Activated CD4-positive, alpha-beta T cell treated with anti-CD3 and anti-CD28 coated beads, Interleukin-2, amount 50 U/mL, for 1 hour (primary cell): Measurements from ENCODE around the gene GGTA1.
"Not testable (repeated sequence)": the region's sequence is repeated elsewhere in the genome, so short reads cannot be mapped to it uniquely, and the experiment has no call there.

Experiments used
- DNase-seq: peaks from one replicate; pipeline ENCODE4 v3.0.0-alpha.2; 2020

GGTA1 gene

DNA sequence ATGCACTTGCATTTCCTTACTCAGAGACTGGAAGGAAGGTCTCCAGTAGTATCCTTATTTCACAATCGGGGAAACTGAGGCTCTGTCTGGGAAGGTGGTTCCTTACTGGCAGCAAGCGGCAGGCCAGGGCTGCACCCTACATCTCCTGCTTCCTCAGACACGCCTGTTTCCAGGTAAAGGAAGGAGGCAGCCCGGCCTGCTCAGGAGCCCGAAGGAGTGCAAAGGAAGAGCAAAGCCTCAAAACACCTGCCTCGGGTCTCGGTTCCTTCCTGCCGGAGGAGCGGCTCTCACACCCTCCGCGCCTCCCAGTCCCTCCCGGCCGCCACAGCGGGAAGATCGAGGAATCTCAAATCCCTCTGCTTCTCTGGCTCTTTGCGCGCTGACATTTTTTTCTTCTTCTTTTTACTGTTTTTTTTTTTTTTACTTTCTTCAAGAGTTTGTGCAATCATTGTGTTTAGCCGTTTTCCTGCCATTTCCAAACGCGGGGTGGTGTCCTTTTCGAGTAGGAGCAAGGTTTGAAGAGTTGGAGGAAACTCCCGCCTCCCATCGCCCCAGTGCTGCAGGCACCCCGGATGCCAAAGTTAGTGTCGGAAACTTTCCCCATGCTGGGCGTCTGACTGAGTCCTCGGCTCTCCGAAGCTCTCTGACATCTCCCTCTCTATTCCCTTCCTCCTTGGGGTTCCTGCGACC lies 1.0 kb downstream of the GGTA1 start:
- DNase-seq = no peak

DNA sequence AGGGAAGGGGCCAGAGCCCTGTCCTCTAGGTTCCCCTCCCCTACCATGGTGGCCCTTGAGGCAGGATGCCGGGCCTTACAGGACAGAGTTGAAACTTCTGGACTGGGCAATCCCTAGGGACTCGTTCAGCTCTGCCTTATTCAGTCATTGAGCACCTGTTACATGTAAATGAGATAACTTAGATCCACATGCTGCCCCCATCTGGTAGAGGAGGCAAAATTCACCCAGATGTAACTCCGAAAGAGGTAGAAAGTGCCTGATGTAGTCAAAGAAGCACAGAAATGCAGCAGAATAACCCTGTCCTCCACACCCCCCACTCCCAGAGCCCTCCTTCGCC lies 1.5 kb downstream of the GGTA1 start:
- DNase-seq = no peak

DNA sequence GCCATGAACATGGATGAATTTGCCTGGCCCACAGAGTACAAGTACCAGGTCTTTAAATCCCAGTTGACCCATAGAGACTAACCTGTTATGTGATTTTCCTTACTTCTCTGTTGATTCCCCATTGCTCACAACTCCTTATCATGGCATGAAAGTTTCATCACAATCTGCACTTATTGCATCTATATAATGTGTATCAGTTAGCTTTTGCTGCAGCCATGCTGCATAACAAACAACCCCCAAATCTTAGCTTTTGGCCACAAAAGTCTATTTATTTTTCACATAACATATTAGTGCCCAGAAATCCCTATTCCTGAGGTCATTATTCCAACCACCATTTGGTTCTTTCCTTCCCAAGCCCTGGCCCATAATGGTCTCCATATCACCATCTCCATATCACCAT lies 3.7 kb downstream of the GGTA1 start:
- no peak for DNase-seq

DNA sequence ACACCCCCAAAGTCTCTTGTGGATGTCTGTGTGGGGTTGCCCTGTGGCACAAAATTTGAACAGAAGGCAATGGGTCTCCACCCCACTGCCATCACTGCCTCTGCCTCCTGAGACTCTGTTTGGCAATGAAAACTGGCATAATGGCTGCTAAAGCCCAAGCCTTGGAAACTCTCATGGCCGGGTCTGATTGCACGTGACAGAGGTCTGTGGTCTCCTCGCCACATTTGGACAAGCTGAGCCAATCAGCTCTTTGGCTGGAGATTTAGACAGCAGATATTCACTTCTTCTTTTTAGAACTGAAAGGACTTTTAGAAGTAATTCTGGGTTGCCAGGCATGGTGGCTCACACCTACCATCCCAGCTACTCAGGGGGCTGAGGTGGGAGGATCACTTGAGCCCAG lies 5.5 kb downstream of the GGTA1 start:
- DNase-seq = no peak

DNA sequence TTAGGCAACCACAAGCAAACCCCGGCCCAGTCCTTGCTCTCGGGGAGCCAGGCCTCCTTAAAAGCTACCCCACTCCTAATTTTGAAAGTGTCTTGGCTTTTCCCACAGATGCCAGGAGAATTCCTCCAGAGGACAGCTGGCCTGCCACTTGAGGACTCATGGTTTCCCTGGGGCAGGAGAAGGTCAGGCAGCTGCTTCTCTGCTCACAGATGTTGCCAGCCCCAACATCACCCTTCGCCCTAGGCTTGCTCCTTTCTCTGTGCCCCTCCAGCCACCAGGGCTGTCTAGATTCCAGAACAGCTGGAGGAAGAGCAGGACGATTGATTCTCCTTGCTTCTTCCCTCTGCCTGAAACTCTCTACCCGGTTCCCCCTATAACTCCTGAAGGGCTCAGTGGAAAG lies 8.5 kb downstream of the GGTA1 start:
- no peak for DNase-seq

DNA sequence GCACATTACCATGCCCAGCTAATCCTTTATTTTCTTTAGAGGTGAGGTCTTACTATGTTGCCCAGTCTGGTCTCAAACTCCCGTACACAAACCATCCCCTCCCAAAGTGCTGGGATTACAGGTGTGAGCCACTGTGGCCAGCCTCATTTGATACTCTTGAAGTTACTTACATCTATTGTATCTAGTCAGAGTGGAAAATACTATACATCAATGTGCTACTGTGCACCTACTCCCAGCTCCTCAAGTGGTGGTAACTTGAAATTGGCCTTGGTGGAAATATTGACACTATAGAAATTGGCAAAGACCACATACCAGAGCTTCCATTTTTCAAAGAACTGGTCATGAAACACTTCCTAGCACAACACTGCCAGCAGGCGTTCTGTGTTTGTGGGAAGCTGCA lies 10.3 kb downstream of the GGTA1 start:
- DNase-seq = no peak

GRCh38 chr9:121486043-121486442 lies 13.6 kb downstream of the GGTA1 start:
- no peak for DNase-seq

DNA sequence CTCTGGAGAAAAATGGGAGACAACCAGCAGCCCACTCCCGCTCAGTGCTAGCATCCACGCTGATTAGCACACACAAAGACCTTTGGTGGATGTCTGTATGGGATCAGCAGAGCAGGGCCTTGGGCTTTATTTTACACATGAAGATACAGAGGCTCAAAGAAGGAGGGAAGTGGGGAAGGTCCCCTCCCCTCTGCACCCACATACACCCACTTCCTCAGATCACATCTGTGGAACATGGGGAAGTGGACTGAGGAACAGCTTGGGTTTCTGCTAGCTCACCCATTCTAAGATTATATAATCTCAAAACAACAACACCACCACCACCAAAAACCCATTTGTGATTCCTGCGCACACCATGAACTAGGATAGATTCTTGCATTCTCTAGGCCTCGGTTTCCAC lies 14.0 kb downstream of the GGTA1 start:
- no peak for DNase-seq

- DNase-seq = no peak
These were observed 14.8 kb downstream of the GGTA1 start for GRCh38 chr9:121484651-121485446.

DNA sequence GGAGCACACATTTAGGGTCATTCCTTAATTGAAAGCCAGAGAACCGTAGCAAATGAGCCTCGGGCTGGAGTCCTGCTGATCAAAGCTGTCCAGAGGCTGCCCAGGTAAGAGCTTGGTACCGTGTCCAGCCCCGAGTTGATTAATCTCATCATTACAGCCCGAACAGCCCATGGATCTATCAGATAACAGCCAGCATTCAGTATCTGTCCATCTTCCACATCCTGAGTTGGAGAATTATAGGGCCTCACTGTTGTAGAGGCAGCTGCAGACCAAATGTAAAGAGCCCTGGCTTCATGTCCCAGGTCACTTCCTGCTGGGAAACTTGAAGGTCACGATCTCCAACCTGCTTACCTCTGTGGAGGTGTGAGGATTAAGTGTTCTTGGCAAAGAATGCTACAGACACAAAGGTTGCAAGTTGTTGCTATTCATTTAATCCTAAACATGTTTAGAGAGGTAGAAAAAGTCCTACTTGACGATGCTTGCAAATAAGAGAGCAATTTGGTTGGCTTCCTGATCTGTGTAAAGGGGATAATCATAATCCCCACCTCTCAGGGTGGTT lies 16.1 kb downstream of the GGTA1 start:
- DNase-seq = no peak

GRCh38 chr9:121483049-121483448 lies 16.6 kb downstream of the GGTA1 start:
- no peak for DNase-seq

DNA sequence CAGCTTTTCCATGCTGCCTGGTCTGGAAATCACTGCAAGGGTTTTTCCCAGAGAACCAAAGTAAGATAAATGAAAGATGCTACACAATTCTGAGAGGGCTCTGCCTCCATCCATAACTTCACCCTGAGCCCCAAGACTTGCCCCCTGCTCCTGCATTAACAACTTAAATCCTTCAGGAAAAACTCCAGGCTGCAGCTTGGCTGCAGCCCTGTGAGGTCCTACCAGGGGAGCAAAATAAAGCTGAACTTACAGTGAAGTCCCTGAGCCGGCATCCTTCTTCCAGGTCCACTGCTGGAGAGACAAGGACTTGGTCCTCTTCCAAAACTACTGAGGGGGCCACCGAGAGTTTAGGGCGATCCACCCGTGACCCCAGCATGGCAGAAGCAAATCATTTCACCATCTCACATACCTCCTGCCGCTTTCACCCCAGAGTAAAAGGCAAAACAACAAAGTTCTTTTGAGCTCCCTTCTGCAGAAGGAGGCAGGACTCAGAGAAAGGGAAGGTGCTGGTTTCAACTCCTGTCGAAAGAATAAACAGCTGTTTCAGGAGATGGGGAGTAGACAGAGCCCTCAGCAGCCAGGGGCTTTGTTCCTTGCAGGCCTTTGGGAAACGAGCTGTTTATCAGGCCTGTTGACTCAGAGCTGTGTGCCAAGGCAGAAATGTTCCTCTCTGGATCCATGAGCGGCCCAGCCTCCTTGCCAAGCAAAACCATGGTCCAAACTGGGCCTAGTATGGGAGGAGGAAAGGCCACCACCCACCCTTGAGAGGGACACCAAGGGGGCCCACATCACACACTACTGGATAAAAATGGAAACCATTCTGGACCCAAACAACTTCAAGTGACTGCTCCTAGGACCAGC lies 20.6 kb downstream of the GGTA1 start:
- no peak for DNase-seq

GRCh38 chr9:121476156-121476555 lies 23.5 kb downstream of the GGTA1 start:
- no peak for DNase-seq

DNA sequence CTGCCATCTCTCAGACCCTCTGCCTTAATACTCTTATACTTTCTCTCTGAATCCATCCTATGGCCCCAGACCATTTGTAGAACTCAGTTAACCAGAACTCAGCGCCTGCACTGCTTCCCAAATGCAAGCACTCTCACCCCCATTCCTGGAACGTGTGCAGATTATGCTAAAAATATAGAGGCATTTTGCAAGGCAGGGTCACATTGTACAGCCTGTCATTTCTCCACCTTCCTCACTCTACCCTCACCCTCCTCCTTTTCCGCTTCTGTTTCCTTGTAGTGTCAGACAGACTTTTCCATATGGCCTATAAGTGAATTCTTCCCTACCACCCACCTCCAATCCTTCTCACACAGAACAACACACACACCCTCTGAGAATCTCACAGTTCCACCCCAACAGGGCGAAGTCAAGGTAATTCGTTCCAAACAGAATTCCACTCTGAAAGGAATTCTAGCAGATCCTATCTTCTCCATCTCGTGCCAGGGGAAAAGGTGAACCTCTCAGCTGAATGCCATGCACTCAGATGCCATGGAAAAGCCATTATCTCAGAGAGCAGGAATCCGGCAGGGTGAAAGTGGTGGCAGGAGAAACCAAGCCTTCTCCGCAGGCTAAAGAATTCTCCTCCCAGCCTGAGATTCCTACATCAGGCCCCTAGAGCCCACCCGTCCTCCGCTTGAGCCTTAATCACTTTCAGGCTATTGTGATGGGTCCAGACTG lies 25.3 kb downstream of the GGTA1 start:
- no peak for DNase-seq

- no peak for DNase-seq
These were observed 26.4 kb downstream of the GGTA1 start for GRCh38 chr9:121473229-121473628.

GRCh38 chr9:121472446-121472845 lies 27.2 kb downstream of the GGTA1 start:
- DNase-seq = no peak

DNA sequence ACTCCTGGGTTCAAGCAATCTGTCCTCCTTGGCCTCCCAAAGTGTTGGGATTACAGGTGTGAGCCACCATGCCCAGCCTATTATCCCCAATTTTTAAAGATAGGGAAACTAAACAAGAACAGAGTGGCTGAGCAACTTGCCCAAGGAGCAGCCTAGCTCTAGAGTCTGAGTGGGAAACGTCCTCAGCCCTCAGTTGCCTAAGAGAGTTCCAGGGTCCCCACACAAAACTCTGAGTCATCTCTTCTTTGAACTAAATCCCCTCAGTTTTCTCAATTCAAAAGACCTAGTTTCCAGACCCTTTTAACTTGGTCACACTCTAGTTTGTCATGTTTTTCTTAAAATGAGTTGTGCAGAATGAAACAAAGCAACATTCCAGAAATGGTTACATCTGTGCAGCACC lies 33.5 kb downstream of the GGTA1 start:
- DNase-seq = no peak

- no peak for DNase-seq
These were observed 34.7 kb downstream of the GGTA1 start for GRCh38 chr9:121464968-121465367.

DNA sequence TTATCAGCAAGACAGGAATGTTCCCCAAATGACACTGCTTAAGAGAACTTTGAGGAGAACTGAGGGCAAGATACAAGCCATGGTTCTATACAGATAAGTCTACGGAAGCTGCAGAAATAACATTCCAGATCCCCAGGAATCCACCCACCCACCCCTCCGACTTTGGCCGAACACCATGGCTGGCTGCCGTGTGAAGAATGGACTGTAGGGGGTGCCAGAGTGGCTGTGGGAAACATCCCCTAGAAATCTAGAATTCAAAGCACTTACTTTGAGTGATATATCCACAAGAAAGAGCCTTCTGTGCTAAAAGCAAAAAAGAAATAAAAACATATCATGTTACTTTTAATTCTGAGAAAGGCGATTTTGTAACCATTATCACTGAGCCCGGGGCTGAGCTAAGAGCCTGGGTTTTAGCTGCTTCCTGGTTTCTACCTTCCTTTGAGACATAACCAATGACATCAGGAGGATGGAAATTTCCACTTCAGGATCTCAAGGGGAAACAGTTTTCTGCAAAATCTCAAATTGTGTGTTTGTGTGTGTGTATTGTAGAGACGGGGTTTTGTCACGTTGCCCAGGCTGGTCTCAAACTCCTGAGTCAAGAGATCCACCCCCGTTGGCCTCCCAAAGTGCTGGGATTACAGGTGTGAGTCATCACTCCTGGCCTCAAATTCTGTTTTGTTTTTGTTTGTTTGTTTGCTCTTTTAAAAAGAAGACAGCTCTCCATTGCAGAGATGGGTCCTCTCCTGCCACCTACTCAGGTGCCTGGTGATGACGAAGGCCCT lies 36.4 kb downstream of the GGTA1 start:
- no peak for DNase-seq

DNA sequence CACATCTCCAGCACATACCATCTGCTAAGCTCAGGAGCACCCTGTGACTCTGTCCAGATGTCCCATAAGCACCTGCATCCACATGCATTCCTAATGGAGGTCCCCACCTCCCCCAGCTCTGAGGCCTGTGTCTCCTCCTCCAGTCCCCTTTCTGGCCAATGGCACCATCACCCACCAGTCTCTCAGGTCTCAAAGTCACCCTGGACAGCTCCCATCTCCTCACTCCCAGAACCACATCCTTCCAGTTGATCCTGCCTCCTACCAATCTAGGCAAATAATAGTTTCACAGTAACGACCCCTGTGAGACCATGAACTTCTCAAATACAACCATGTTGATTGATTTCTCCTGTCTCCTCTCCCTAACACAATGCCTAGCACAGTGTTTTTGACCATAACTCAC lies 40.1 kb downstream of the GGTA1 start:
- no peak for DNase-seq

GRCh38 chr9:121458449-121458848 lies 41.2 kb downstream of the GGTA1 start:
- DNase-seq = not testable (repeated sequence)
